LoVo (cell line): Measurements from ENCODE around the gene MECP2.
"Not testable (repeated sequence)": the region's sequence is repeated elsewhere in the genome, so short reads cannot be mapped to it uniquely, and the experiment has no call there.

Experiments
- DNase-seq: peaks from one replicate; pipeline ENCODE4 v3.0.0-alpha.2; 2016; ENCODE audit warnings: low spot score

The MECP2 gene

GRCh38 chrX:153992180-153992579 lies 105.3 kb downstream of the MECP2 start:
- DNase-seq, result no peak

- no peak for DNase-seq
Observed at GRCh38 chrX:153991013-153991580, 106.4 kb downstream of the MECP2 start.

- no peak for DNase-seq
Observed at GRCh38 chrX:153989973-153990655, 107.4 kb downstream of the MECP2 start.

- no peak for DNase-seq
Observed at GRCh38 chrX:153988493-153988892, 109.0 kb downstream of the MECP2 start.

- no peak for DNase-seq
Observed at GRCh38 chrX:153984351-153985178, 113.0 kb downstream of the MECP2 start.

- no peak for DNase-seq
Observed at GRCh38 chrX:153983321-153983801, 114.2 kb downstream of the MECP2 start.

- DNase-seq, result no peak
Observed at GRCh38 chrX:153981771-153982533, 115.6 kb downstream of the MECP2 start.

GRCh38 chrX:153981231-153981630 lies 116.3 kb downstream of the MECP2 start:
- DNase-seq, result no peak

- DNase-seq, result not testable (repeated sequence)
Observed at GRCh38 chrX:153980394-153980793, 117.1 kb downstream of the MECP2 start.

- no peak for DNase-seq
Observed at GRCh38 chrX:153974726-153975286, 122.7 kb downstream of the MECP2 start.

GRCh38 chrX:153974003-153974725 lies 123.4 kb downstream of the MECP2 start:
- no peak for DNase-seq

GRCh38 chrX:153973127-153974002 lies 124.2 kb downstream of the MECP2 start:
- DNase-seq, result no peak

- DNase-seq, result peak; percentile 83
Observed at GRCh38 chrX:153972368-153973126, 125.0 kb downstream of the MECP2 start, which contains the start of gene TMEM187. TMEM187 (plus strand) TSS chrX:153972754; CDS start chrX:153982063, 9,309 bp downstream.
